HepG2 (cell line): Measurements from ENCODE around the gene HS6ST1.

Experiments
- CEBPG ChIP-seq: IDR thresholded peaks from 2 replicates; pipeline ENCODE4 v1.6.1; 2016
- CTCF ChIP-seq: sonication (generic); formaldehyde crosslinking; IDR thresholded peaks from 2 replicates; pipeline ENCODE4 v1.5.0; 2020; ENCODE audit warnings: mild to moderate bottlenecking, missing genetic modification reagents, moderate library complexity
- GFI1 ChIP-seq: sonication (generic); formaldehyde crosslinking; IDR thresholded peaks from 2 replicates; pipeline ENCODE4 v1.5.0; 2020; ENCODE audit warnings: missing genetic modification reagents, mild to moderate bottlenecking, borderline replicate concordance
- MIXL1 ChIP-seq: IDR thresholded peaks from 2 replicates; pipeline ENCODE4 v1.6.1; 2016
- MYNN ChIP-seq: sonication (generic); formaldehyde crosslinking; IDR thresholded peaks from 2 replicates; pipeline ENCODE4 v1.4.0; 2020; ENCODE audit warnings: mild to moderate bottlenecking, low read depth, missing genetic modification reagents
- POLR2AphosphoS5 ChIP-seq: IDR thresholded peaks from 2 replicates; pipeline ENCODE4 v1.6.1; 2012; ENCODE audit warnings: low read depth, low read length
- ZFP90 ChIP-seq: sonication (generic); formaldehyde crosslinking; IDR thresholded peaks from 2 replicates; pipeline ENCODE4 v1.8.0; 2022; ENCODE audit warnings: missing genetic modification reagents, mild to moderate bottlenecking, inconsistent platforms, borderline replicate concordance
- ZNF124 ChIP-seq: sonication (generic); formaldehyde crosslinking; IDR thresholded peaks from 2 replicates; pipeline ENCODE4 v1.4.0; 2020; ENCODE audit warnings: missing genetic modification reagents
- ZNF558 ChIP-seq: sonication (generic); formaldehyde crosslinking; IDR thresholded peaks from 2 replicates; pipeline ENCODE4 v1.9.0; 2022; ENCODE audit warnings: mild to moderate bottlenecking, missing genetic modification reagents, borderline replicate concordance

- TF ChIP-seq MIXL1 (CRISPR knock-in tag), result no peak
- TF ChIP-seq GFI1, result no peak
- no peak for TF ChIP-seq ZNF124 (CRISPR knock-in tag)
- no peak for TF ChIP-seq MYNN (CRISPR knock-in tag)
- TF ChIP-seq CEBPG, result no peak
- TF ChIP-seq CTCF (CRISPR knock-in tag), result no peak
- TF ChIP-seq ZNF558 (CRISPR knock-in tag), result no peak
- no peak for TF ChIP-seq ZFP90 (CRISPR knock-in tag)
- no peak for TF ChIP-seq POLR2AphosphoS5
These were observed 16.5 kb downstream of the HS6ST1 start for GRCh38 chr2:128302011-128302743.
